ENCODE results near the gene CCR6.
A peak's percentile ranks its signal among the peaks of the same experiment; 100 is the strongest.

The CCR6 gene

DNA sequence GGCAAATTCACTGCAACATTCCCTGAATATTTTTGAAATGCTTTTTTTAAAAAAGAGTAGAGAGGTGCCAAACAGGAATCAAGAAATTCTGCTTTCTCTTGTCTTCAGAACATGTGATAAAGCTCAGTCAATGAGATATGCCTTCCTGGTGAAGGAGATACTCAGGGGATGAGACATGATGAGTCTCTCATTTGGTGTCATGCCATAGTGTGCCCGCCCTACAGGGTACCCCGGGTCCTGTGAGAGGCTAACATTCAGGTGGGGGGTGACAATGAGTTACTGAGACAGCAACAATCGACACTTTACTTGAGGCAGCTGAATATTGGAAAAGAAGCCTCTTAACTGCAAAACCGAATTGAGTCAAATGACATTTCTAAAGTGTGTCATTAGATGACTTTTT lies 6.7 kb downstream of the CCR6 start:
- H2AFZ ChIP-seq (ENCODE audit: low read depth, low read length), result no peak overlapping the region
- H3K27ac ChIP-seq (ENCODE audit: low read length), result no peak overlapping the region
- peaks cover 4% of the 10 kb centered on the region; the same call in 1 of the 2 replicates for H3K27me3 ChIP-seq (ENCODE audit: low read depth, low read length)
- no peaks in the 10 kb centered on the region for H4K20me1 ChIP-seq (ENCODE audit: insufficient read depth, low read length)
- H3K4me2 ChIP-seq (ENCODE audit: low read length), result no peak overlapping the region
- H3K4me1 ChIP-seq (ENCODE audit: low read length), result peaks cover 30% of the 10 kb centered on the region
- TF ChIP-seq, protein P1, sequence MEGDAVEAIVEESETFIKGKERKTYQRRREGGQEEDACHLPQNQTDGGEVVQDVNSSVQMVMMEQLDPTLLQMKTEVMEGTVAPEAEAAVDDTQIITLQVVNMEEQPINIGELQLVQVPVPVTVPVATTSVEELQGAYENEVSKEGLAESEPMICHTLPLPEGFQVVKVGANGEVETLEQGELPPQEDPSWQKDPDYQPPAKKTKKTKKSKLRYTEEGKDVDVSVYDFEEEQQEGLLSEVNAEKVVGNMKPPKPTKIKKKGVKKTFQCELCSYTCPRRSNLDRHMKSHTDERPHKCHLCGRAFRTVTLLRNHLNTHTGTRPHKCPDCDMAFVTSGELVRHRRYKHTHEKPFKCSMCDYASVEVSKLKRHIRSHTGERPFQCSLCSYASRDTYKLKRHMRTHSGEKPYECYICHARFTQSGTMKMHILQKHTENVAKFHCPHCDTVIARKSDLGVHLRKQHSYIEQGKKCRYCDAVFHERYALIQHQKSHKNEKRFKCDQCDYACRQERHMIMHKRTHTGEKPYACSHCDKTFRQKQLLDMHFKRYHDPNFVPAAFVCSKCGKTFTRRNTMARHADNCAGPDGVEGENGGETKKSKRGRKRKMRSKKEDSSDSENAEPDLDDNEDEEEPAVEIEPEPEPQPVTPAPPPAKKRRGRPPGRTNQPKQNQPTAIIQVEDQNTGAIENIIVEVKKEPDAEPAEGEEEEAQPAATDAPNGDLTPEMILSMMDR (IDR thresholded peaks at IDR 0.05; ENCODE audit: low read depth, low read length), result no peak
- TF ChIP-seq EZH2phosphoT487 (IDR thresholded peaks at IDR 0.05; ENCODE audit: low read depth), result no peak
- no peak overlapping the region for H3K9ac ChIP-seq (ENCODE audit: low read length)
- no peak overlapping the region for H3K4me3 ChIP-seq (ENCODE audit: low read length)
- no peaks in the 10 kb centered on the region for H3K79me2 ChIP-seq (ENCODE audit: low read length)
- H3K36me3 ChIP-seq (replicated peaks; ENCODE audit: low read depth, low read length), result no peaks in the 10 kb centered on the region
- H3K9me3 ChIP-seq (ENCODE audit: insufficient read depth, low read length), result no peaks in the 10 kb centered on the region

DNA sequence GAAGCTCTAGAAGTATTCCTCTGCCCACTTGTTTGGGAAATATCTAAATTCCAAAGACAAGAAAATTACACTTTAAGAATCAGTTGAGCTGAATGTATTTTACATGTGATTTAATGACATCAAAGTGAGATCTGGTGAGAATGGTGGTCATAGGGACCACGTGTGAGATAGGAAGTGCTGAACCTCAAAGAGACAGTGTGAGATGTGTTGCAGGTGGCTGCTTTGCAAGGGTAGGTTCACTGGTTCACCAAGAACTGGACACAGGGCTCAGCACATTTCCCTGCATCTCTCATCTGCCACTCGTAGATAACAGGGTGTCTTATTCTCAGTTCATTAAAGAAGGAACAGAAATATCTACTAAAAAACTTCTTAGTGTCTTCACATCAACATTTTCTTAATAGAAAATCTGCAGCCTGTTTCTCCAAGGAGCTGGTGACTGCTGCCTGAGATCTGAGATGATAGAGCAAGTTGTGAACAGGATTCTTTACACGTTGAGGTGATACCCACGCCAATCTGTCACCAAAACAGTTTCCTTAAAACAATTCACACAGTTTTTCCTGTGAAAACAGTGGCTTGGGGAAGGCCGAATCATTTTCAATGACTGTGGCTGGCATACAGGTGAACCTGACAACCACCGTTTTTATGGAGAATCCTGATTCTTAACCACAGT lies 7.2 kb downstream of the CCR6 start:
- Histone ChIP-seq H3K9ac (ENCODE audit: low read length) (no peak overlapping the region), H3K27ac (ENCODE audit: low read length) (no peak overlapping the region)

DNA sequence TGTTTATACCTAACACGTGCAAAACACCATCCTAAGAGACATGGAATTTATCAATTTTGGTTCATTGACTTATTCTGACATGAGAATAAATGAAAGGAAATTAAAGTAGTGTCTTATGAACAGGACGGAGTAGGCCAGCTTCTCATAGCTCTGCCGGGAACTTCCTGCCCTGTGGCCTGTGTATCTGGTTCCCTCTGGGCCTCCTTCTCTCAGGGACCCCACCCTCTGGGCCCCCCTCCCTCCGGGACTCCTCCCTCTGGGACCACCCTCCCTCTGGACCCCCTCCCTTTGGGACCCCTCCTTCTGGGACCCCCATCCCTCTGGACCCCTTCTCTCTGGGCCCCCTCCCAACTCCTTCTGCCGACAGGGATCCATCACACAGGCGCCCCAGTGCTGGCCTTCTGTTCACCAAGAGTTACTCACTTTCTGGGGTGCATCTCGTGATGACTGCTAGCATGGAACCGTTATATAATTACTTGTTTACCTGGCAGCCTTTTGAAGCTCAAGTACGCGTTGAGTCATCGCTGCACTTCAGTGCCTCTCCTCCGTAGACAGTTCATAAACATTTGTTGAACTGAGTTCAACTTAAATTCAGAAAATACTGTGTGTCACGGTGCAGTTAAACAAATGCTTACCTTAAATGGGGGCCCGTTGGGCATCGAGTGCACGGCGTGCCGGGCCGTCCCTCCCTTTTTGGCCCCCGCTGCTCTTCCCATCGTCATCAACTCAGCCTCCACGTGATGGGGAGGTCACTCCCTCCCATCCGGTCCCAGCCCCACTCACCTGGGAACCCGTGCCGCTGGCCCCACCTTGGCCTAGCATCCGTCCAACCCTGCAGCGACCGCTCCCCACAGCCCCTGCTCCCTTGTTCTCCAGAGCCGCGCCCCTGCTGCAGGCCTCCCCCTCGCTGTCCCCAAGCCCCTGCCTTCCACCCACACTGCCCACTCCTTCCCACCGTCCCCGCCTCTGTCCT lies 8.1 kb downstream of the CCR6 start:
- H3K27ac ChIP-seq (ENCODE audit: low read length), result no peak overlapping the region
- H3K4me2 ChIP-seq (ENCODE audit: low read length), result no peak overlapping the region; the same call in 1 of the 2 replicates
- no peak overlapping the region for H3K9ac ChIP-seq (ENCODE audit: low read length)
- H3K4me3 ChIP-seq (ENCODE audit: low read length), result no peak overlapping the region
- no peaks in the 10 kb centered on the region for H4K20me1 ChIP-seq (ENCODE audit: insufficient read depth, low read length)
- no peak for TF ChIP-seq EZH2phosphoT487 (IDR thresholded peaks at IDR 0.05; ENCODE audit: low read depth)
- TF ChIP-seq, protein P1 (IDR thresholded peaks at IDR 0.05; ENCODE audit: low read depth, low read length), result no peak
- no peak overlapping the region for H2AFZ ChIP-seq (ENCODE audit: low read depth, low read length)
- peaks cover 7% of the 10 kb centered on the region; the same call in 1 of the 2 replicates for H3K27me3 ChIP-seq (ENCODE audit: low read depth, low read length)
- peaks cover 19% of the 10 kb centered on the region for H3K4me1 ChIP-seq (ENCODE audit: low read length)
- H3K9me3 ChIP-seq (ENCODE audit: insufficient read depth, low read length), result no peaks in the 10 kb centered on the region
- no peaks in the 10 kb centered on the region for H3K79me2 ChIP-seq (ENCODE audit: low read length)
- H3K36me3 ChIP-seq (replicated peaks; ENCODE audit: low read depth, low read length), result no peaks in the 10 kb centered on the region

More for the DNA sequence above, 7.2 kb downstream of the CCR6 start:
- TF ChIP-seq EZH2phosphoT487 (IDR thresholded peaks at IDR 0.05; ENCODE audit: low read depth), result no peak
- TF ChIP-seq, protein P1 (IDR thresholded peaks at IDR 0.05; ENCODE audit: low read depth, low read length), result no peak
- Histone ChIP-seq H3K9me3 (ENCODE audit: insufficient read depth, low read length) (no peaks in the 10 kb centered on the region), H3K79me2 (ENCODE audit: low read length) (no peaks in the 10 kb centered on the region), H2AFZ (ENCODE audit: low read depth, low read length) (no peak overlapping the region), H3K4me2 (ENCODE audit: low read length) (peak overlapping the region; percentile 4; the same call in 1 of the 2 replicates), H4K20me1 (ENCODE audit: insufficient read depth, low read length) (no peaks in the 10 kb centered on the region), H3K36me3 (replicated peaks; ENCODE audit: low read depth, low read length) (no peaks in the 10 kb centered on the region), H3K27me3 (ENCODE audit: low read depth, low read length) (peaks cover 4% of the 10 kb centered on the region; the same call in 1 of the 2 replicates), H3K4me3 (ENCODE audit: low read length) (no peak overlapping the region), H3K4me1 (ENCODE audit: low read length) (peaks cover 26% of the 10 kb centered on the region)
